Smooth muscle cell (in vitro differentiated cells): ENCODE data around the gene RASD1. TPM values are rescaled to one million over a fixed set of nuclear protein-coding genes. Genes with fewer than 3 reads are reported as not detected.
"Not testable (repeated sequence)": the region's sequence is repeated elsewhere in the genome, so short reads cannot be mapped to it uniquely, and the experiment has no call there.

ENCODE experiments used
- DNase-seq: peaks from one replicate; lab custom pipeline; 2025; ENCODE audit not compliant: unreplicated experiment; lab: John Stamatoyannopoulos, UW
- H2AFZ ChIP-seq: fragments of 200-600 bp; sonication (generic); 2 replicates; pipeline ENCODE4 v1.6.0; 2016; ENCODE audit warnings: antibody characterized with exemption, low read depth, mild to moderate bottlenecking
- H3F3A ChIP-seq: fragments of 200-600 bp; sonication (generic); 2 replicates; pipeline ENCODE4 v1.6.0; 2017; ENCODE audit warnings: antibody characterized with exemption, low read depth
- H3K27ac ChIP-seq: fragments of 200-600 bp; sonication (generic); 2 replicates; pipeline ENCODE4 v1.5.1; 2016; ENCODE audit warnings: low read depth, mild to moderate bottlenecking
- H3K27me3 ChIP-seq: fragments of 200-600 bp; sonication (generic); 2 replicates; pipeline ENCODE4 v1.6.1; 2016; ENCODE audit warnings: low read depth, mild to moderate bottlenecking
- H3K36me3 ChIP-seq: fragments of 200-600 bp; sonication (generic); 2 replicates; pipeline ENCODE4 v1.5.1; 2016; ENCODE audit warnings: low read depth
- H3K4me1 ChIP-seq: fragments of 200-600 bp; sonication (generic); 2 replicates; pipeline ENCODE4 v1.5.1; 2016; ENCODE audit warnings: low read depth
- H3K4me2 ChIP-seq: fragments of 200-600 bp; sonication (generic); 2 replicates; pipeline ENCODE4 v1.6.0; 2016; ENCODE audit warnings: mild to moderate bottlenecking
- H3K4me3 ChIP-seq: fragments of 200-600 bp; sonication (generic); 2 replicates; pipeline ENCODE4 v1.5.1; 2016; ENCODE audit warnings: mild to moderate bottlenecking
- H3K79me2 ChIP-seq: fragments of 200-600 bp; sonication (generic); 2 replicates; pipeline ENCODE4 v1.6.0; 2016; ENCODE audit warnings: low read depth, mild to moderate bottlenecking
- H3K9ac ChIP-seq: fragments of 200-600 bp; sonication (generic); 2 replicates; pipeline ENCODE4 v1.6.0; 2016; ENCODE audit warnings: low read depth
- H3K9me3 ChIP-seq: fragments of 200-600 bp; sonication (generic); replicated peaks from 2 replicates; pipeline ENCODE4 v1.5.1; 2016; ENCODE audit warnings: low read depth
- H4K20me1 ChIP-seq: fragments of 200-600 bp; sonication (generic); 2 replicates; pipeline ENCODE4 v1.6.0; 2016; ENCODE audit warnings: low read depth
- CTCF ChIP-seq: fragments of 200-600 bp; sonication (generic); IDR thresholded peaks from 2 replicates; pipeline ENCODE4 v1.5.1; 2017; ENCODE audit warnings: borderline replicate concordance, mild to moderate bottlenecking, antibody characterized with exemption; ENCODE audit not compliant: insufficient read depth, poor library complexity, severe bottlenecking
- WGBS: methylation state at CpG from one replicate; pipeline ENCODE4 v1.1.7; 2016; ENCODE audit warnings: low lambda C conversion rate; 5-methylcytosine and 5-hydroxymethylcytosine counted together
- polyA plus RNA-seq: library from polyadenylated mRNA; unstranded; fragments of >200 nt; fragmentation: Nextera tagmentation; extraction: Ambion mirVana; gene quantifications from 2 replicates; pipeline ENCODE4 v1.2.1, GENCODE V29; 2016
- total RNA-seq: library from RNA; depleted of rRNA; stranded (reverse); fragments of >200 nt; gene quantifications from 2 replicates; pipeline ENCODE4 v1.2.3, GENCODE V29; 2014

RASD1 gene
- total and polyA plus RNA-seq, 2 experiments from 2014 or later: 5.0 to 5.7 TPM

GRCh38 chr17:17491031-17491471, 5.1 kb downstream of the RASD1 start:
- Histone ChIP-seq H3K27ac (no peak overlapping the region), H3K4me2 (no peak overlapping the region), H3K4me1 (peaks cover 33% of the 10 kb centered on the region), H3K9me3 (no peaks in the 10 kb centered on the region), H3K27me3 (no peaks in the 10 kb centered on the region), H3K36me3 (no peaks in the 10 kb centered on the region), H3F3A (peaks cover 3% of the 10 kb centered on the region), H3K79me2 (no peaks in the 10 kb centered on the region), H3K9ac (no peak overlapping the region), H2AFZ (no peak overlapping the region), H3K4me3 (no peak overlapping the region), H4K20me1 (peaks cover 72% of the 10 kb centered on the region)
- no peak for DNase-seq
- TF ChIP-seq CTCF: no peak
- WGBS: 98% methylated on average over 10 of the region's 10 CpGs

- Histone ChIP-seq H3K4me1 (peaks cover 4% of the 10 kb centered on the region), H3K4me2 (no peak overlapping the region), H3K27ac (no peak overlapping the region), H3K4me3 (no peak overlapping the region), H3K79me2 (peaks cover 21% of the 10 kb centered on the region), H3F3A (no peaks in the 10 kb centered on the region), H3K27me3 (no peaks in the 10 kb centered on the region), H3K36me3 (no peaks in the 10 kb centered on the region), H3K9ac (no peak overlapping the region), H2AFZ (no peak overlapping the region), H4K20me1 (peaks cover 85% of the 10 kb centered on the region), H3K9me3 (no peaks in the 10 kb centered on the region)
- TF ChIP-seq CTCF: no peak
- no peak for DNase-seq
- WGBS: 85% methylated on average over 2 of the region's 2 CpGs
Observed at GRCh38 chr17:17487998-17488397, 8.2 kb downstream of the RASD1 start.

GRCh38 chr17:17486416-17486815, 9.8 kb downstream of the RASD1 start:
- H3K4me1 ChIP-seq, H3K4me3 ChIP-seq, H3K36me3 ChIP-seq, H2AFZ ChIP-seq, H3K4me2 ChIP-seq, DNase-seq, H3K9ac ChIP-seq, H3F3A ChIP-seq, H3K27ac ChIP-seq, H3K9me3 ChIP-seq, H3K27me3 ChIP-seq: not testable (repeated sequence)
- H3K79me2 ChIP-seq: peaks cover 37% of the 10 kb centered on the region
- H4K20me1 ChIP-seq: peaks cover 86% of the 10 kb centered on the region
- 98% methylated on average over 17 of the region's 23 CpGs for WGBS

GRCh38 chr17:17485420-17485819, 10.8 kb downstream of the RASD1 start:
- no peak overlapping the region for H3K9ac ChIP-seq
- DNase-seq: no peak
- 96% methylated on average over 6 of the region's 6 CpGs for WGBS
- H3K4me1 ChIP-seq: no peaks in the 10 kb centered on the region
- no peak overlapping the region for H3K4me2 ChIP-seq
- H3K27me3 ChIP-seq: no peaks in the 10 kb centered on the region
- no peak overlapping the region for H3K27ac ChIP-seq
- no peaks in the 10 kb centered on the region for H3K36me3 ChIP-seq
- TF ChIP-seq CTCF: no peak
- no peak overlapping the region for H3K4me3 ChIP-seq
- H3F3A ChIP-seq: no peaks in the 10 kb centered on the region
- peaks cover 46% of the 10 kb centered on the region for H3K79me2 ChIP-seq
- H3K9me3 ChIP-seq: no peaks in the 10 kb centered on the region
- peaks cover 82% of the 10 kb centered on the region for H4K20me1 ChIP-seq
- no peak overlapping the region for H2AFZ ChIP-seq
